Ascending aorta (tissue), 2 donors: Measurements from ENCODE around the gene EIF1. TPM values are rescaled to one million over a fixed set of nuclear protein-coding genes. Genes with fewer than 3 reads are reported as not detected.

Experiments used
- DNase-seq, 2 donors: peaks; one replicate each; pipeline ENCODE4 v3.0.0-alpha.2; 2019; ENCODE audit warnings: low spot score in 2 of 2
- H3K27ac ChIP-seq, 2 donors: fragments of 200-600 bp; sonication (generic); one replicate each; pipeline ENCODE4 v1.5.1; 2016 to 2017; ENCODE audit warnings: mild to moderate bottlenecking in 1 of 2
- H3K27me3 ChIP-seq: fragments of 200-600 bp; sonication (generic); one replicate; pipeline ENCODE4 v1.5.1; 2017
- H3K36me3 ChIP-seq, 2 donors: fragments of 200-600 bp; sonication (generic); one replicate each; pipeline ENCODE4 v1.5.1; 2016
- H3K4me1 ChIP-seq, 2 donors: fragments of 200-600 bp; sonication (generic); one replicate each; pipeline ENCODE4 v1.5.1; 2016 to 2017; ENCODE audit warnings: mild to moderate bottlenecking in 1 of 2
- H3K4me3 ChIP-seq, 2 donors: fragments of 200-600 bp; sonication (generic); one replicate each; pipeline ENCODE4 v1.5.1; 2016 to 2017; ENCODE audit warnings: mild to moderate bottlenecking in 1 of 2
- H3K9me3 ChIP-seq, 2 donors: fragments of 200-600 bp; sonication (generic); one replicate each; pipeline ENCODE4 v1.5.1; 2016
- intact Hi-C: fragments of 100-400 bp; cut with DNase I; formaldehyde crosslinking; loops from one replicate; pipeline ENCODE4 v1.15.1; 2023
- total RNA-seq: library from RNA; depleted of rRNA; stranded (reverse); fragments of >200 nt; gene quantifications from one replicate; pipeline ENCODE4 v1.1.0, GENCODE V29; 2016
- TF ChIP-seq, protein P1 (sequence below), 3 experiments: fragments of 200-600 bp in 2 of 3; fragments of 450-650 bp in 1 of 3; sonication (generic) in 2 of 3; IDR thresholded peaks; one replicate each; pipeline ENCODE4 v1.5.1; 2016 to 2019; ENCODE audit warnings: antibody characterized with exemption in 3 of 3, mild to moderate bottlenecking in 1 of 3, moderate library complexity in 1 of 3

EIF1 gene
- total RNA-seq, 1 donor from 2014 or later, result 102 TPM

DNA sequence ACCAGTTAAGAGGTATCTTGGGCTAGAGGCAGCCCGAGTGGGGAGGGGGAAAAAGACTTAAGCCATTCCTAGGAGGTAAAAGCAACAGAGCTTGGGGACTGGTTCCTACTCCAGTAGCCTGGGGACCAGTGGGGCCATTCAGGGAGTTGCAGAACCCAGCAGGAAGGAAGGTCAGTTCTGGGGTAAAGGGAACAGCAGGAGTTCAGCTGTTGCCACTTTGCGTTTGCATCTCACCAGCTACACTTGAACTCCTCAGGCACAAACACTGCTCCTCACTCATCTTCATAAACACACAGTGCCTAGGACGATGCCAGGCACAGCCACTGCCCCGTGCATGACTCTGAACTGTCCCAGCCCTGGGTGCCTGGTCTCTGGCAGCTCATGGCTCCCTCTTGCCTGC, 41.8 kb downstream of the EIF1 start:
- TF ChIP-seq, protein P1, sequence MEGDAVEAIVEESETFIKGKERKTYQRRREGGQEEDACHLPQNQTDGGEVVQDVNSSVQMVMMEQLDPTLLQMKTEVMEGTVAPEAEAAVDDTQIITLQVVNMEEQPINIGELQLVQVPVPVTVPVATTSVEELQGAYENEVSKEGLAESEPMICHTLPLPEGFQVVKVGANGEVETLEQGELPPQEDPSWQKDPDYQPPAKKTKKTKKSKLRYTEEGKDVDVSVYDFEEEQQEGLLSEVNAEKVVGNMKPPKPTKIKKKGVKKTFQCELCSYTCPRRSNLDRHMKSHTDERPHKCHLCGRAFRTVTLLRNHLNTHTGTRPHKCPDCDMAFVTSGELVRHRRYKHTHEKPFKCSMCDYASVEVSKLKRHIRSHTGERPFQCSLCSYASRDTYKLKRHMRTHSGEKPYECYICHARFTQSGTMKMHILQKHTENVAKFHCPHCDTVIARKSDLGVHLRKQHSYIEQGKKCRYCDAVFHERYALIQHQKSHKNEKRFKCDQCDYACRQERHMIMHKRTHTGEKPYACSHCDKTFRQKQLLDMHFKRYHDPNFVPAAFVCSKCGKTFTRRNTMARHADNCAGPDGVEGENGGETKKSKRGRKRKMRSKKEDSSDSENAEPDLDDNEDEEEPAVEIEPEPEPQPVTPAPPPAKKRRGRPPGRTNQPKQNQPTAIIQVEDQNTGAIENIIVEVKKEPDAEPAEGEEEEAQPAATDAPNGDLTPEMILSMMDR (IDR thresholded peaks at IDR 0.05), result no peak
- Histone ChIP-seq H3K36me3 (no peaks in the 10 kb centered on the region), H3K4me3 (no peak overlapping the region), H3K4me1 (peaks cover 6 to 16% of the 10 kb centered on the region in 2 donors), H3K27me3 (peaks cover 9% of the 10 kb centered on the region), H3K9me3 (no peaks in the 10 kb centered on the region), H3K27ac (no peak overlapping the region)
- intact Hi-C loops, result loop anchor here (10.0 kb wide), 1 partner anchor 144 kb away; no protein-coding TSS in a partner anchor
- no peak for DNase-seq

DNA sequence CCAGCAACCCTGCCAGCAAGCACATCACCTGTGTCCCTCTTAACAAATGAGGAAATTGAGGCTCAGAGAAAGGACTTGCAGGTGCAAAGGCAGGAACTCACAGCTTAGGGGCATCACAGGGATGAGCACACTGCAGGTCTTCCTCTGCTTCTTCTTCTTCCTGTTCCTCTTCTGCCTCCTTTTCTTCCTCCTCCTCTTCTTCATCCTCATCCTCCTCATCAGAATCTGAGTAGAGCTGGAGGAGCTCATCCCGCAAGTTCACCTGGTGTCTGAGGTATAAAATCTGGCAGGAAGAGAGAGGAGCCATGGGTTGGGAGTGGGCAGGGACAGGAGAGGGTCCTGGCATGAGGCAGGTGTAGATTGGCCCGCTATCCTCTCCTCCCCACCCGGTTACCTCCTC, 43.2 kb downstream of the EIF1 start:
- Histone ChIP-seq H3K4me1 (peaks cover 6 to 16% of the 10 kb centered on the region in 2 donors), H3K27me3 (peaks cover 15% of the 10 kb centered on the region), H3K27ac (no peak overlapping the region), H3K36me3 (no peaks in the 10 kb centered on the region), H3K4me3 (no peak overlapping the region), H3K9me3 (no peaks in the 10 kb centered on the region)
- TF ChIP-seq, protein P1 (IDR thresholded peaks at IDR 0.05), result no peak
- intact Hi-C loops, result loop anchor here (10.0 kb wide), 1 partner anchor 143 kb away; no protein-coding TSS in a partner anchor
- DNase-seq, result no peak

DNA sequence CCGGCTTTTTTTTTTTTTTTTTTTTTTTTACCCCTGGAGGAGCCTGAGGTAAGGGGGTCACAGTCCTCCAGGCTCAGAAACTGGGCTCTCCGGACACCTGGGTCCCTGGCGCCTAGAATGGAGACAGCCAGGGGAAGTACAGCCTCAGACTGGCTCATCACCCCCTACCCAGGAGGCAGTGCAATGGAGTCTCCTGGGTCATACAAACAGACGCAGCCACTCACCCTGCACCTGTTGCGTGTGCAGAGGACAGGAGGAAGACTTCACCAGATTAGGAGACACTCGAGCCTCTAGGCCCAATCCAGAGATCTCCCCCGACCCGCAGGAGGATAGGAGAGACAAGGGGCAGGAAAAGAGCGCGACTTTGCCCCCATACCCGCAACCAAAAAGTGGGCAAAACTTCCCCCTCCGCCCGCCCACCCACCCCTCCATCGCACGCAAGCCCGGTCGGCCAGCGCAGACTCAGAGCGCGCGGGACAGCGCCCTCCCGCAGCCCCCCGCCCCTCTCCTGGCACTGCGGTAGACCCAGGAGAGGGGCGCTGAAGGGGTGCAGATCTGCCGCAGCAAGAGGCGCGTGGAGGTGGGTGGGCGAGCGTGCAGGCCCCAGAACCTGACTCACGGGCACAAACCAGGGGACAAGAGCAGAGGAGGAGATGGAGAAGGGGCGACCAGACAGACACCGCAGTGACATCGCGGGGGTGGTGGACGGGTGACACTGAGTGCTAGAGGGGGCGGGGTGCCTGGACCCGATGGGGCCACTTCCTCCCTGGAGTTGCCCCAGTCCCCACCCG, 44.9 kb downstream of the EIF1 start:
- no peak for DNase-seq
- H3K36me3 ChIP-seq, result no peaks in the 10 kb centered on the region
- peaks cover 6 to 16% of the 10 kb centered on the region in 2 donors for H3K4me1 ChIP-seq
- TF ChIP-seq, protein P1 (IDR thresholded peaks at IDR 0.05), result no peak
- no peak overlapping the region for H3K27ac ChIP-seq
- no peaks in the 10 kb centered on the region for H3K9me3 ChIP-seq
- peaks cover 16% of the 10 kb centered on the region for H3K27me3 ChIP-seq
- H3K4me3 ChIP-seq, result peak overlapping the region; percentile 52 to 57
- intact Hi-C loops, result loop anchor here (10.0 kb wide), 1 partner anchor 141 kb away; no protein-coding TSS in a partner anchor

DNA sequence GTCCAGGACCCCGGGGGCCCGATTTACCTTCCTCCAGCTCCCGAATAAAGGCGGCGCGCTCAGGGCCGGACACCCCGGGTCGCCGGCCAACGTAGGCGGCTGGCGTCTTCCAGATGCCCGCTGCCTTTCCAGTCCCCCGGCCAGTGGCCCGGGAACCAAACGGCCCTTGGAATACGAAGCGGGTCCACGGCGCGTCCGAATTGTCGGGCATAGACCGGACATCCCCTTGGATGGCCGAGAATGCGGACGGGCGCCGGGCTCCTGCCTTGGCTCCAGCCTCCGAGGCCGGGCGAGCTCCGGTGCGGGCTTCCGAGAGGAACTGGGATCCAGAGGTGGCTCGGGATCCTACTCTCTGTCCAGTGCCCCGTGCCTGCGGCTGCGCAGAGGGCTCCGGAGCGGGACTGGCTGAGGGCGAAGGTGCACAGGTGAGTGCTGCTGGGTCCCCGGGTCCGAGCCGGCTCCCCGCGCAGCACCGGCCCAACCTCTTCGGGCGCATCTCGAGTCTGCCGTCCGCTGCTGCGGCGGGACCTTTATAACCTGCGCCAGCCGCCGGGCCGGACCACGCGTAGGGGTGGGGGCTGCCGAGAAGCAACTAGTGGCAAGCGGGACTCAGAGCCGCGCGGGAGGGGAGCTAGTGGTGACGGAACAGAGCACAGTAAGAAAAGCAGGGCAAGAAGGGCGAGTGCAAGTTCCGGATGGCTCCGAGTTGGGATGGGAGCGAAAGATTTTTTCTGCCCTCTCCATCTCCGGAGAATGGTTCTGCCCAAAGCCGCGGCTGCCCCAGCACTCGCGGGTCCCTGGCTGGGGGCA, 45.7 kb downstream of the EIF1 start, which contains the start of gene HAP1:
TSS of gene HAP1 (minus strand) at position 505 of the 810 bp plus-strand sequence. CDS start at position 496, 9 bp downstream.
- peaks cover 6 to 16% of the 10 kb centered on the region in 2 donors for H3K4me1 ChIP-seq
- peak within 1 kb of the TSS; percentile 52 to 57 for H3K4me3 ChIP-seq
- DNase-seq, result peak in 1 of 2 donors; percentile 67
- no peaks in the 10 kb centered on the region for H3K36me3 ChIP-seq
- no peaks in the 10 kb centered on the region for H3K9me3 ChIP-seq
- peaks cover 16% of the 10 kb centered on the region for H3K27me3 ChIP-seq
- intact Hi-C loops, result loop anchor here (10.0 kb wide), 1 partner anchor 140 kb away; no protein-coding TSS in a partner anchor
- no peak within 1 kb of the TSS for H3K27ac ChIP-seq
- TF ChIP-seq, protein P1 (IDR thresholded peaks at IDR 0.05), result no peak

DNA sequence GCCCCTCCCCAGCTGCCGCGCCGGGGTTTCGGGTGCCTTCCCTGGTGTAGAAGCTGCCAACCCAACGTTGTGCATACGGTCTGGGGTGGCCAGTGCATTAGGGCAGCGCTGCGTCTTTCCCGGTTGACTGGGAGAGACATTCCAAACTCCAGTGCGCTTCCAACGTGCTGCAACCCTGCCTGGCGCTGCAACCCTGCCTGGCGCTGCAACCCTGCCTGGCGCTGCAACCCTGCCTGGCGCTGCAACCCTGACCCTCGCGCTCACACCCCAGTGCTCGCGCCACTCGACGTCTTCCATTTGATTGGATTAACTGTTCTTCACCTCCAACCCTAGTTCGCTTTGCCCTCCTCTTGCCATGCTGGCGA, 46.2 kb downstream of the EIF1 start:
- peaks cover 16% of the 10 kb centered on the region for H3K27me3 ChIP-seq

More for the DNA sequence above, 46.2 kb downstream of the EIF1 start:
- no peaks in the 10 kb centered on the region for H3K36me3 ChIP-seq
- H3K4me3 ChIP-seq, result peak overlapping the region; percentile 52 to 57
- no peak overlapping the region for H3K27ac ChIP-seq
- DNase-seq, result no peak
- peaks cover 6 to 16% of the 10 kb centered on the region in 2 donors for H3K4me1 ChIP-seq
- intact Hi-C loops, result loop anchor here (10.0 kb wide), 1 partner anchor 140 kb away; no protein-coding TSS in a partner anchor
- TF ChIP-seq, protein P1 (IDR thresholded peaks at IDR 0.05), result no peak
- no peaks in the 10 kb centered on the region for H3K9me3 ChIP-seq
